PC-3 (cell line): ENCODE data around the gene CYP1B1. TPM values are rescaled to one million over a fixed set of nuclear protein-coding genes. Genes with fewer than 3 reads are reported as not detected.

ENCODE experiments used
- ATAC-seq: fragments of 200-7000 bp; cut with Tn5 transposase; 2 replicates; pipeline ENCODE4 v1.9.1; 2020; ENCODE audit warnings: mild to moderate bottlenecking, moderate library complexity
- BruUV-seq: library from RNA; stranded (reverse); fragments of 400-500 nt; replicated peaks from 2 replicates; lab custom pipeline; 2021; lab: Mats Ljungman, UMichigan
- CTCF ChIA-PET: fragments of 300-600 bp; sonication (Branson Sonifier 250); formaldehyde crosslinking; loops from one replicate; lab custom pipeline; 2022; ENCODE audit warnings: antibody characterized with exemption; lab: Charles Lee
- POLR2A ChIA-PET: fragments of 300-600 bp; sonication (Branson Sonifier 250); formaldehyde crosslinking; loops from one replicate; lab custom pipeline; 2022; ENCODE audit warnings: antibody characterized with exemption; ENCODE audit not compliant: unreplicated experiment; lab: Charles Lee
- DNase-seq: peaks from one replicate; pipeline ENCODE4 v3.0.0-alpha.2; 2015
- H2AFZ ChIP-seq: fragments of 300-600 bp; sonication (generic); 2 replicates; pipeline ENCODE4 v1.6.0; 2016; ENCODE audit warnings: antibody characterized with exemption, low read length
- H3F3A ChIP-seq: fragments of 300-600 bp; sonication (generic); one replicate; pipeline ENCODE4 v1.6.0; 2017; ENCODE audit warnings: antibody characterized with exemption, low read length, control low read depth, mild to moderate bottlenecking; ENCODE audit not compliant: unreplicated experiment
- H3K27ac ChIP-seq: fragments of 300-600 bp; sonication (generic); 2 replicates; pipeline ENCODE4 v1.5.1; 2016; ENCODE audit warnings: mild to moderate bottlenecking, low read length
- H3K27me3 ChIP-seq: fragments of 300-600 bp; sonication (generic); 2 replicates; pipeline ENCODE4 v1.6.1; 2016; ENCODE audit warnings: low read length, mixed read lengths
- H3K36me3 ChIP-seq: fragments of 300-600 bp; sonication (generic); 2 replicates; pipeline ENCODE4 v1.6.1; 2016; ENCODE audit warnings: low read depth, mixed run types, low read length, mixed read lengths
- H3K4me1 ChIP-seq: fragments of 300-600 bp; sonication (generic); 2 replicates; pipeline ENCODE4 v1.5.1; 2016; ENCODE audit warnings: low read length; ENCODE audit not compliant: insufficient read depth
- H3K4me2 ChIP-seq: fragments of 300-600 bp; sonication (generic); 2 replicates; pipeline ENCODE4 v1.6.0; 2016; ENCODE audit warnings: low read length
- H3K4me3 ChIP-seq: fragments of 300-600 bp; sonication (generic); 2 replicates; pipeline ENCODE4 v1.5.1; 2016; ENCODE audit warnings: mild to moderate bottlenecking, low read length, mixed read lengths
- H3K79me2 ChIP-seq: fragments of 300-600 bp; sonication (generic); 2 replicates; pipeline ENCODE4 v1.6.1; 2017; ENCODE audit warnings: low read length, mixed read lengths
- H3K9ac ChIP-seq: fragments of 300-600 bp; sonication (generic); 2 replicates; pipeline ENCODE4 v1.6.0; 2016; ENCODE audit warnings: mild to moderate bottlenecking, low read length
- H3K9me2 ChIP-seq: fragments of 300-600 bp; sonication (generic); replicated peaks from 2 replicates; pipeline ENCODE4 v1.6.1; 2016; ENCODE audit warnings: mixed run types, low read length, mixed read lengths
- H3K9me3 ChIP-seq: fragments of 300-600 bp; sonication (generic); 2 replicates; pipeline ENCODE4 v1.6.1; 2016; ENCODE audit warnings: low read length, mixed read lengths
- H4K20me1 ChIP-seq: fragments of 300-600 bp; sonication (generic); 2 replicates; pipeline ENCODE4 v1.6.1; 2016; ENCODE audit warnings: low read length, mixed read lengths
- EZH2 ChIP-seq: fragments of 300-600 bp; sonication (generic); IDR thresholded peaks from one replicate; pipeline ENCODE4 v1.6.1; 2017; ENCODE audit warnings: antibody characterized with exemption, mild to moderate bottlenecking, low read length; ENCODE audit not compliant: unreplicated experiment
- EZH2phosphoT487 ChIP-seq: fragments of 300-600 bp; sonication (generic); IDR thresholded peaks from 2 replicates; pipeline ENCODE4 v1.6.1; 2018; ENCODE audit warnings: mild to moderate bottlenecking, antibody characterized with exemption, low read length, borderline replicate concordance
- intact Hi-C: fragments of 100-400 bp; cut with micrococcal nuclease; formaldehyde crosslinking; loops from 2 replicates; pipeline ENCODE4 v1.9.0; 2023
- total RNA-seq: library from RNA; depleted of rRNA; stranded (reverse); fragments of >200 nt; gene quantifications from 2 replicates; pipeline ENCODE4 v1.2.3, GENCODE V29; 2014
- TF ChIP-seq, protein P1 (sequence below): fragments of 300-600 bp; sonication (generic); conservative IDR thresholded peaks from 2 replicates; pipeline ENCODE4 v1.5.1; 2017; ENCODE audit warnings: antibody characterized with exemption, low read depth, mild to moderate bottlenecking, low read length

Gene CYP1B1
- total RNA-seq, 1 experiment from 2014 or later = 37.2 TPM

DNA sequence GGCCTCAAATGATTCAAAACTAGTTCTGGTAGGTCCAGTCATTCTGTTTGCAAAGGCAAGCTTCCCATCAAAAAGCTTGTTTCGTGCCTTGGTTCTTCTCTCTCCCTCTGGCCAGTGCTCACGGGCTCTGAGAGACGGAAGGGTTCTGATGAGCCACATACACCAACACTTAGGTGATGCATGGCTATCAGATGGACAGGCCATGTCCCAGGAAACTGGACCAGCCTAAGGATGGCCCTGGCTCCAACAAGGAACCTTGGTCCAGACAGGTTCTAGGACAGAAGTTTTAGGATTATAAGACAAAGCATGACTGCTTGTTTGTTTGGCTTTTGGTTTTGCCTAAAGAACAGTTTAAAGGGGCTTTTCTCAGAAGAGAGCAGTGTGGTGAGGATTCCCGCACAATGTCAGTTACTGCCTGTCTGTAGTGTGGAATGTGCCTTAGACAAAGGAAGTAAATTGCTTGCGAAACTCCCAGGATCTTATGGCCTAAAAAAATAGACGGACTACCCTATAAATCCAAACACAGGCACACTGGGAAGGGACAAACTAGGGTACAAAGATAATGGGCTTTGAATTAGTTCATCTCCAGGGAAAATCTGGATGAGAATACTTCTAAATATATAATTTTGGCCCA lies 10.3 kb downstream of the CYP1B1 start:
- Histone ChIP-seq H3F3A (no peaks in the 10 kb centered on the region), H3K4me3 (no peak overlapping the region), H3K9me3 (no peaks in the 10 kb centered on the region), H3K27me3 (no peaks in the 10 kb centered on the region), H3K27ac (no peak overlapping the region), H4K20me1 (no peaks in the 10 kb centered on the region), H3K36me3 (no peaks in the 10 kb centered on the region), H3K4me2 (no peak overlapping the region), H3K4me1 (no peaks in the 10 kb centered on the region), H3K9me2 (no peaks in the 10 kb centered on the region), H3K9ac (no peak overlapping the region), H3K79me2 (0 out of 2 replicates have a peak, but pooled peaks cover 3% of the 10 kb centered on the region), H2AFZ (no peak overlapping the region)
- TF ChIP-seq EZH2phosphoT487 = no peak
- TF ChIP-seq EZH2 = no peak
- TF ChIP-seq, protein P1, sequence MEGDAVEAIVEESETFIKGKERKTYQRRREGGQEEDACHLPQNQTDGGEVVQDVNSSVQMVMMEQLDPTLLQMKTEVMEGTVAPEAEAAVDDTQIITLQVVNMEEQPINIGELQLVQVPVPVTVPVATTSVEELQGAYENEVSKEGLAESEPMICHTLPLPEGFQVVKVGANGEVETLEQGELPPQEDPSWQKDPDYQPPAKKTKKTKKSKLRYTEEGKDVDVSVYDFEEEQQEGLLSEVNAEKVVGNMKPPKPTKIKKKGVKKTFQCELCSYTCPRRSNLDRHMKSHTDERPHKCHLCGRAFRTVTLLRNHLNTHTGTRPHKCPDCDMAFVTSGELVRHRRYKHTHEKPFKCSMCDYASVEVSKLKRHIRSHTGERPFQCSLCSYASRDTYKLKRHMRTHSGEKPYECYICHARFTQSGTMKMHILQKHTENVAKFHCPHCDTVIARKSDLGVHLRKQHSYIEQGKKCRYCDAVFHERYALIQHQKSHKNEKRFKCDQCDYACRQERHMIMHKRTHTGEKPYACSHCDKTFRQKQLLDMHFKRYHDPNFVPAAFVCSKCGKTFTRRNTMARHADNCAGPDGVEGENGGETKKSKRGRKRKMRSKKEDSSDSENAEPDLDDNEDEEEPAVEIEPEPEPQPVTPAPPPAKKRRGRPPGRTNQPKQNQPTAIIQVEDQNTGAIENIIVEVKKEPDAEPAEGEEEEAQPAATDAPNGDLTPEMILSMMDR = no peak
- CTCF ChIA-PET = no interaction called here
- ATAC-seq = no peak
- no peak for DNase-seq
- intact Hi-C loops = no loop called here
- POLR2A ChIA-PET = no interaction called here
- BruUV-seq = no TSS peak

DNA sequence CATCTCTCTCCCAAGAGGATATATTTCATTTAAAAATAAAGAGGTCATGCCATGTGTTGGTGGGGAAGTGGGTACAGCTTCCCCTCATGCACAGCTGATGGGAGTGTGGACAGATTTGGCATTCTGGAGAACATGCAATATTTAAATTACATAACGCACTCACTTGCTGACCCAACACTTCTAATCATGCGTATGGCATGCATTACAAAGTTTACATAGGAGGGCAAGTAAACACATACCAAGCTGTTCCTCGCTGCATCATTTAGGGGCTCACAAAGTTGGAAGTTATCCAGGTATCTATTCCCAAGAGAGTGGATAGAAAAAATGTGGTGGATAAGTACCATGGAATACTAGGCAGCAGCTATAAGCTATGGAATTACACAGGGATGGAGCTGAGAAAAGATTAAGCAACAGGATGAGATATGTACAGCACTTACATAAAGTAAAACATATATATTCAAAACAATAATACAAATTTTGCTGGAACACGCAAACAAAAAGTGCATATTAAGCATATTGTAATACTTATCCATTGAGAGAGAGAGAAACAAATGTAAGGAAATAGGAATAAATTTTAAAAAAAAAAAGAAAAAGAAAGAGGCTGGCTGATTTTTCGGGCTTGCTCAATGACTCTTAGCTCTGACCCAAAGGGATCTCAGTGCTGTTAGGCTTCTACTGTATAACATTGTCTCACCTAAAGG lies 11.0 kb downstream of the CYP1B1 start:
- Histone ChIP-seq H2AFZ (no peak overlapping the region), H4K20me1 (no peaks in the 10 kb centered on the region), H3K4me3 (no peak overlapping the region), H3K9me2 (no peaks in the 10 kb centered on the region), H3K79me2 (no peaks in the 10 kb centered on the region), H3K27ac (no peak overlapping the region), H3K4me1 (no peaks in the 10 kb centered on the region), H3K9ac (no peak overlapping the region), H3K36me3 (no peaks in the 10 kb centered on the region), H3K9me3 (no peaks in the 10 kb centered on the region), H3K27me3 (no peaks in the 10 kb centered on the region), H3K4me2 (no peak overlapping the region), H3F3A (no peaks in the 10 kb centered on the region)
- intact Hi-C loops = no loop called here
- TF ChIP-seq EZH2phosphoT487 = no peak
- TF ChIP-seq EZH2 = no peak
- TF ChIP-seq, protein P1 = no peak
- ATAC-seq (no peak), DNase-seq (no peak)
- ChIA-PET POLR2A (no interaction called here), CTCF (no interaction called here)
- BruUV-seq = no TSS peak
